Lower leg skin (tissue), 4 donors: ENCODE results near the gene PAQR3. TPM values are rescaled to one million over a fixed set of nuclear protein-coding genes. Genes with fewer than 3 reads are reported as not detected.
A peak's percentile ranks its signal among the peaks of the same experiment; 100 is the strongest.

ENCODE experiments used
- DNase-seq, 2 donors: peaks; one replicate each; pipeline ENCODE4 v3.0.0-alpha.2; 2019; ENCODE audit warnings: low spot score in 2 of 2
- H3K4me3 ChIP-seq: fragments of 200-600 bp; sonication (generic); 2 replicates; pipeline ENCODE4 v1.5.1; 2017; ENCODE audit warnings: mild to moderate bottlenecking, low read depth; ENCODE audit not compliant: poor library complexity, severe bottlenecking
- CTCF ChIP-seq, 3 donors: fragments of 450-650 bp; IDR thresholded peaks; one replicate each; pipeline ENCODE4 v1.5.1; 2016; ENCODE audit warnings: antibody characterized with exemption in 3 of 3, mild to moderate bottlenecking in 3 of 3, moderate library complexity in 2 of 3
- POLR2A ChIP-seq, 2 donors: fragments of 450-650 bp; IDR thresholded peaks; one replicate each; pipeline ENCODE4 v1.6.1; 2016 to 2017; ENCODE audit warnings: antibody characterized with exemption in 2 of 2, mild to moderate bottlenecking in 1 of 2, moderate library complexity in 1 of 2
- WGBS, 2 donors: methylation state at CpG; one replicate each; pipeline ENCODE4 v1.1.5; 2018; 5-methylcytosine and 5-hydroxymethylcytosine counted together
- intact Hi-C: fragments of 100-400 bp; cut with DNase I; formaldehyde crosslinking; loops from one replicate; pipeline ENCODE4 v1.15.0; 2023; ENCODE audit warnings: low total_unique reads
- total RNA-seq, 4 donors: library from RNA; depleted of rRNA; stranded (reverse); fragments of >200 nt; gene quantifications; one replicate each; pipeline ENCODE4 v1.1.0, GENCODE V29; 2016

The PAQR3 gene
- total RNA-seq, 4 donors from 2014 or later: 11.8 to 17.5 (median 14.3) TPM

GRCh38 chr4:78971326-78971725 is 32.1 kb upstream of the PAQR3 start:
- DNase-seq: peak in 1 of 2 donors; percentile 66
- 47 to 54% methylated on average over 1 of the region's 1 CpG for WGBS, 2 donors
- intact Hi-C loops: no loop called here
- TF ChIP-seq CTCF (IDR thresholded peaks at IDR 0.05): no peak
- H3K4me3 ChIP-seq: no peak overlapping the region

GRCh38 chr4:78962597-78963115 is 23.4 kb upstream of the PAQR3 start:
- 73 to 79% methylated on average over 2 of the region's 2 CpGs for WGBS, 2 donors
- intact Hi-C loops: no loop called here
- TF ChIP-seq POLR2A (IDR thresholded peaks at IDR 0.05): no peak
- no peak for TF ChIP-seq CTCF (IDR thresholded peaks at IDR 0.05)
- DNase-seq: no peak
- H3K4me3 ChIP-seq: no peak overlapping the region

GRCh38 chr4:78960926-78961325 is 21.7 kb upstream of the PAQR3 start:
- 86 to 89% methylated on average over 3 of the region's 3 CpGs for WGBS, 2 donors
- DNase-seq: no peak
- H3K4me3 ChIP-seq: no peak overlapping the region
- intact Hi-C loops: no loop called here
- TF ChIP-seq POLR2A (IDR thresholded peaks at IDR 0.05): no peak
- TF ChIP-seq CTCF (IDR thresholded peaks at IDR 0.05): no peak

GRCh38 chr4:78956975-78957374 is 17.7 kb upstream of the PAQR3 start:
- TF ChIP-seq CTCF (IDR thresholded peaks at IDR 0.05) (no peak), POLR2A (IDR thresholded peaks at IDR 0.05) (no peak)
- intact Hi-C loops: no loop called here
- no peak for DNase-seq
- WGBS, 2 donors: 85 to 89% methylated on average over 5 of the region's 5 CpGs
- no peak overlapping the region for H3K4me3 ChIP-seq

GRCh38 chr4:78953769-78954666 is 14.8 kb upstream of the PAQR3 start:
- TF ChIP-seq POLR2A (IDR thresholded peaks at IDR 0.05) (no peak), CTCF (IDR thresholded peaks at IDR 0.05) (no peak)
- intact Hi-C loops: loop anchor here (5.0 kb wide), 1 partner anchor 1263 kb away; no protein-coding TSS in a partner anchor
- 50 to 53% methylated on average over 11 of the region's 11 CpGs for WGBS, 2 donors
- DNase-seq: no peak
- no peak overlapping the region for H3K4me3 ChIP-seq
